Heart right ventricle (tissue), 16 donors: ENCODE data around the gene SULF2. TPM values are rescaled to one million over a fixed set of nuclear protein-coding genes. Genes with fewer than 3 reads are reported as not detected.

ENCODE experiments used
- ATAC-seq, 8 donors: fragments of 200-7000 bp; cut with Tn5 transposase; one replicate each; pipeline ENCODE4 v1.9.1; 2020; ENCODE audit warnings: mild to moderate bottlenecking in 8 of 8, moderate library complexity in 8 of 8, moderate number of reproducible peaks in 1 of 8
- DNase-seq, 2 donors: peaks; one replicate each; pipeline ENCODE4 v3.0.0-alpha.2; 2020
- H3K27ac ChIP-seq, 10 donors: fragments of 200-600 bp; sonication (generic) in 2 of 10; one replicate each; pipeline versions ENCODE4 v1.5.0 to v1.8.0; 2020 to 2022; ENCODE audit warnings: mild to moderate bottlenecking in 3 of 10
- H3K27me3 ChIP-seq, 7 donors: fragments of 200-600 bp; one replicate each; pipeline ENCODE4 v1.8.0; 2021 to 2022; ENCODE audit warnings: mild to moderate bottlenecking in 2 of 7
- H3K36me3 ChIP-seq, 9 donors: fragments of 200-600 bp; sonication (generic) in 1 of 9; one replicate each; pipeline versions ENCODE4 v1.5.0 to v1.8.0; 2020 to 2022; ENCODE audit warnings: mild to moderate bottlenecking in 2 of 9
- H3K4me1 ChIP-seq, 9 donors: fragments of 200-600 bp; sonication (generic) in 1 of 9; one replicate each; pipeline versions ENCODE4 v1.5.0 to v1.8.0; 2020 to 2022; ENCODE audit warnings: mild to moderate bottlenecking in 4 of 9
- H3K4me3 ChIP-seq, 10 donors: fragments of 200-600 bp; sonication (generic) in 2 of 10; one replicate each; pipeline versions ENCODE4 v1.5.0 to v1.8.0; 2020 to 2022; ENCODE audit warnings: mild to moderate bottlenecking in 7 of 10, moderate library complexity in 2 of 10
- H3K9me3 ChIP-seq, 11 donors: fragments of 200-600 bp in 10 of 11; sonication (generic) in 2 of 11; one replicate each; pipeline versions ENCODE4 v1.5.0 to v1.8.0; 2013 to 2022; ENCODE audit warnings: mild to moderate bottlenecking in 2 of 11, control low read depth in 1 of 11, moderate library complexity in 1 of 11
- CTCF ChIP-seq, 9 donors: fragments of 200-600 bp; sonication (generic) in 2 of 9; IDR thresholded peaks; one replicate each; pipeline versions ENCODE4 v1.5.0 to v1.8.0; 2021 to 2022; ENCODE audit warnings: antibody characterized with exemption in 9 of 9, mild to moderate bottlenecking in 5 of 9, moderate library complexity in 1 of 9
- WGBS, 2 donors: extraction: QIAGEN DNeasy Blood & Tissue Kit; methylation state at CpG; one replicate each; pipeline ENCODE4 v1.1.7; 2013; ENCODE audit warnings: inconsistent platforms in 1 of 2; 5-methylcytosine and 5-hydroxymethylcytosine counted together
- intact Hi-C, 10 donors: fragments of 100-400 bp; cut with DNase I; formaldehyde crosslinking; loops; one replicate each; pipeline versions ENCODE4 v1.11.1 to v1.14.2; 2022
- polyA plus RNA-seq, 2 donors: library from polyadenylated mRNA; stranded (reverse); fragments of 200-250 nt; gene quantifications; one replicate each; pipeline ENCODE4 v1.2.3, GENCODE V29; 2013
- total RNA-seq, 10 donors: library from RNA; stranded (reverse); fragmentation: NEBNext Ultra II Directional in 3 of 10; extraction: Animal tissue kit (Norgen Biotek cat#: 25700) in 3 of 10; gene quantifications; one replicate each; pipeline versions ENCODE4 v1.2.1 to v1.2.4, GENCODE V29; 2021 to 2023
- donor health status: Arrhythmogenic right ventricular cardiomyopathy.
- donor health status: ischemic (EF 13 %, LVEDD 7.1; RV severe dilation, severe dysfunction).
- donor health status: healthy with polysubstance abuse.
- donor health status: DM: no; HTN: yes; CAD: no.
- donor health status: DM: no; HTN: no; CAD: no.
- donor health status: ischemic (EF 25% LVEDD 6.9; RV normal size, moderate dysfunction).
- donor health status: ischemic (EF 25% LVEDD 5.7; RV mildly dilated, moderate dysfunction).
- donor health status: healthy.
- donor health status: DM: yes; HTN: yes; CAD: no.
- donor health status: Ischemic cardiomyopathy.
- donor health status: ischemic (EF 35%, LVEDD 5.7; RV mildly dilated, moderate dysfunction).
- donor health status: nonischemic (EF 11% LVEDD 7.7; RV severe dilation, severe dysfunction).
- donor health status: DM: yes; HTN: yes; CAD: no.
- donor health status: PGD.
- donor health status: ischemic (EF 29% LVEDD 5.4; RV normal size, mild dysfunction).
- donor health status: nonischemic (EF 23%, LVEDD 6.1; RV moderate dilation, normal function).

SULF2 gene
- total and polyA plus RNA-seq, 12 donors: 16.7 to 40.6 (median 26.4) TPM

GRCh38 chr20:47817573-47817972 lies 32.3 kb upstream of the SULF2 start:
- no peak for ATAC-seq
- no peaks in the 10 kb centered on the region for H3K36me3 ChIP-seq
- no peak for DNase-seq
- no peaks in the 10 kb centered on the region for H3K4me1 ChIP-seq
- peaks cover 0 to 25% (median 0%) of the 10 kb centered on the region in 11 donors for H3K9me3 ChIP-seq
- TF ChIP-seq CTCF (IDR thresholded peaks at IDR 0.05): no peak
- H3K4me3 ChIP-seq: no peak overlapping the region
- 83 to 87% methylated on average over 7 of the region's 7 CpGs for WGBS, 2 donors
- intact Hi-C loops: loop anchor here in 4 of 10 donors (10.0 kb wide), 1 partner anchor 77 kb away; no protein-coding TSS in a partner anchor
- no peak overlapping the region for H3K27ac ChIP-seq
- H3K27me3 ChIP-seq: peaks cover 0 to 78% (median 76%) of the 10 kb centered on the region in 7 donors

- ATAC-seq: no peak
- TF ChIP-seq CTCF (IDR thresholded peaks at IDR 0.05): no peak
- Histone ChIP-seq H3K27ac (no peak overlapping the region), H3K4me1 (no peaks in the 10 kb centered on the region), H3K9me3 (peaks cover 0 to 28% (median 0%) of the 10 kb centered on the region in 11 donors), H3K36me3 (no peaks in the 10 kb centered on the region), H3K27me3 (peaks cover 0 to 84% (median 77%) of the 10 kb centered on the region in 7 donors), H3K4me3 (no peak overlapping the region)
- DNase-seq: no peak
- 48% methylated on average over 5 of the region's 5 CpGs for WGBS, 2 donors
- intact Hi-C loops: loop anchor here in 4 of 10 donors (10.0 kb wide), 1 partner anchor 78 kb away; no protein-coding TSS in a partner anchor
Measured at GRCh38 chr20:47816487-47817451, 31.5 kb upstream of the SULF2 start.

- no peaks in the 10 kb centered on the region for H3K4me1 ChIP-seq
- intact Hi-C loops: loop anchor here in 4 of 10 donors (10.0 kb wide), 1 partner anchor 79 kb away; no protein-coding TSS in a partner anchor
- H3K9me3 ChIP-seq: peaks cover 0 to 28% (median 0%) of the 10 kb centered on the region in 11 donors
- H3K27ac ChIP-seq: no peak overlapping the region
- no peak for TF ChIP-seq CTCF (IDR thresholded peaks at IDR 0.05)
- WGBS, 2 donors: 59% methylated on average over 5 of the region's 5 CpGs
- no peak overlapping the region for H3K4me3 ChIP-seq
- DNase-seq (no peak), ATAC-seq (no peak)
- H3K27me3 ChIP-seq: peaks cover 0 to 87% (median 79%) of the 10 kb centered on the region in 7 donors
- no peaks in the 10 kb centered on the region for H3K36me3 ChIP-seq
Measured at GRCh38 chr20:47815866-47816265, 30.6 kb upstream of the SULF2 start.

GRCh38 chr20:47815416-47815806 lies 30.1 kb upstream of the SULF2 start:
- intact Hi-C loops: loop anchor here in 4 of 10 donors (10.0 kb wide), 1 partner anchor 79 kb away; no protein-coding TSS in a partner anchor
- no peak for DNase-seq
- 75 to 82% methylated on average over 3 of the region's 3 CpGs for WGBS, 2 donors

More at GRCh38 chr20:47815416-47815806, 30.1 kb upstream of the SULF2 start:
- H3K27me3 ChIP-seq: peaks cover 0 to 87% (median 82%) of the 10 kb centered on the region in 7 donors
- no peak overlapping the region for H3K27ac ChIP-seq
- TF ChIP-seq CTCF (IDR thresholded peaks at IDR 0.05): no peak
- H3K4me3 ChIP-seq: no peak overlapping the region
- no peaks in the 10 kb centered on the region for H3K36me3 ChIP-seq
- ATAC-seq: no peak
- H3K9me3 ChIP-seq: peaks cover 0 to 28% (median 0%) of the 10 kb centered on the region in 11 donors
- no peaks in the 10 kb centered on the region for H3K4me1 ChIP-seq
